NCI-H1105 treated with DMSO at 0.1 percent for 48 hours (cell line): ENCODE measurements around the gene CHIT1.
"Not testable (repeated sequence)": the region's sequence is repeated elsewhere in the genome, so short reads cannot be mapped to it uniquely, and the experiment has no call there.

Experiments used
- DNase-seq: peaks from one replicate; lab custom pipeline; 2025; lab: John Stamatoyannopoulos, UW

The CHIT1 gene

DNA sequence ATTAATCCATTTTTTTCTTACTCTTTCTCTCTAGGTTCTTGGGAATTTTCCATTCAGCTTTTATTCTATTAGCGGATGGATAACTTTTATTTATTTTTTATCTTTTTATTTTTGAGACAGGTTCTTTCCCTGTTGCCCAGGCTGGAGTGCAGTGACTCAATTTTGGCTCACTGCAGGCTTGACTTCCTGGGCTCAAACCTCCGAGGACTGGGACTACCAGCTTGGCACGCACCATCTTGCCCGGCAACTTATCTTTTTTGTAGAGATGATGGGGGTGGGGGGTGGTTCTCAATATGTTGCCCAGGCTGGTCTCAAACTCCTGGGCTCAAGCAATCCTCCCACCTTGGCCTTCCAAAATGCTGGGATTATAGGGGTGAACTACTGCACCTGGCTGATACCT lies 36.1 kb upstream of the CHIT1 start:
- no peak for DNase-seq

DNA sequence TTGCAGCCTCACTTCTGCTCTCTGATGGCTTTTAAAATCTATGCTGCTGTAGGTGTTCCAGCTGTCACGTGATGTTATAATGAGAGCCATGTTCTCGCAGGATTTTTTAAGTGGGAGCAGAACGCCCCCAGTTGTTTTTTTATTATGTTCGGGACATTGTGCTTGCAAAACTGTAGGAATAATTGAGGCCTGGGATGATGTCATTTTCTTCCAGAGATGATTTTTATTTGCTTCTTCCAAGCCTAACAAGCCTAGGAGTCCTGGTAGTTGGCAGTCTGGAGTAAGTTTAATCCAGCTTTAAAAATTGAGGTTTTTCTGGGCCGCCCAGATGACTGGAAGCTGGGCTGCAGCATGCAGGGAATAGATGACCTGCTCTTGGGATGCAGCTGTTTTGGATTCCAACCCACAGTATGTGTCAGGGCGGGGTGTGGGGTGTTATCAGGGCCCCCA lies 34.6 kb upstream of the CHIT1 start:
- no peak for DNase-seq

DNA sequence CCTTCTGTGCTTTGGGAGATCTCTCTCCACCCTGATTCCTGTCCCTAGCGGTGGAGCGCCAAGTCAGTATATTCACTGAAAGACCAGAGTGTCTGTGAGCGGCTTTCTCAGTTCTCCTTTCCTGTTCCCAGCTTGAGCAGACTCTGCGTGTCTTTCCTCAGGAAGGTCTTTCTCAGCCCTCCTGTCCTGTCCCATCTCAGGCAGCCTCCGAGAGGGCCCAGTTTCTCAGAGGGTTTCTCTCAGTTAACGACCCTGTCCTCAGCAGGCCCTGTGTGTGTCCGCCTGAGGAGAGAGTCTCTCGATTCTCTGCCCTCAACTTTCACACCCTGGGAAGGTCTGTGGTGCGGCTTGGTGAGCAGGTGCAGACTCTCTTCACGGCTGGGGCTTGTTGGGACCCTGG lies 34.0 kb upstream of the CHIT1 start:
- no peak for DNase-seq

DNA sequence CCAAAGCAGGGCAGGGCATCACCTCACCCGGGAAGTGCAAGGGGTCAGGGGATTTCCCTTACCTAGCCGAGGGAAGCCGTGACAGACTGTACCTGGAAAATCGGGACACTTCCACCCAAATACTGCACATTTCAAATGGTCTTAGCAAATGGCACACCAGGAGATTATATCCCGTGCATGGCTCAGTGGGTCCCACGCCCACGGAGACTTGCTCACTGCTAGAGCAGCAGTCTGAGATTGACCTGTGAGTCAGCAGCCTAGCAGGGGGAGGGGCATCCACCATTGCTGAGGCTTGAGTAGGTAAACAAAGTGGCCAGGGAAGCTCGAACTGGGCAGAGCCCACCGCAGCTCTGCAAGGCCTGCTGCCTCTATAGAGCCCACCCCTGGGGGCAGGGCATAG lies 27.2 kb upstream of the CHIT1 start:
- not testable (repeated sequence) for DNase-seq

DNA sequence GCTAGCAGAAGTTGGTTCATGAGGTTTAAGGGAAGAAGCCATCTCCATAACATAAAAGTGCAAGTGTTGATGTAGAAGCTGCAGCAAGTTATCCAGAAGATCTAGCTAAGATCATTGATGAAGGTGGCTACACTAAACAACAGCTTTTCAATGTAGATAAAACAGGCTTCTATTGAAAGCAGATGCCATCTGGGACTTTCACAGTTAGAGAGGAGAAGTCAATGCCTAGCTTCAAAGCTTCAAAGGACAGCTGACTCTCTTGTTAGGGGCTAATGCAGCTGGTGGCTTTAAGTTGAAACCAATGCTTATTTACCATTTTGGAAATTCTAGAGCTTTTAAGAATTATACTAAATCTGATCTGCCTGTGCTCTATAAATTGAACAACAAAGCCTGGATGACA lies 25.3 kb upstream of the CHIT1 start:
- DNase-seq = not testable (repeated sequence)

GRCh38 chr1:203252678-203253077 lies 23.2 kb upstream of the CHIT1 start:
- peak; percentile 95 for DNase-seq

GRCh38 chr1:203251466-203251865 lies 22.0 kb upstream of the CHIT1 start:
- DNase-seq = no peak

DNA sequence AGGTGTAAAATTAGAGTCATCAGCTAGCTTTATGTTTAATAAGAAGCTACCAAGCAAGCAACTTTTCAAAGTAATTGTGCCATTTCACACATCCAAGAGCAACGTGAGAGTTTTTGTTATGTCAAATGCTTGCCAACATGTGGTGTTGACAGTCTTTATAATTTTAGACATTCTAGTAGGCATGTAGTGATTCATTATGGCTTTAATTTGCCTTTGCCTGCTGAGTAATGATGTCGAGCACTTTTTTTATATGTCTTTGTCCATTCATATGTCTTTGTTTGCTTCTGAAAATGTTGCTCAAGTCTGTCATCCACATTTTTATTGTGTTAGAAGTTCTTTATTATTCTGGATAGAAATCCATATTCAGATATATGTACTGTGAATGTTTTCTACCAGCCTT lies 21.4 kb upstream of the CHIT1 start:
- DNase-seq = no peak

DNA sequence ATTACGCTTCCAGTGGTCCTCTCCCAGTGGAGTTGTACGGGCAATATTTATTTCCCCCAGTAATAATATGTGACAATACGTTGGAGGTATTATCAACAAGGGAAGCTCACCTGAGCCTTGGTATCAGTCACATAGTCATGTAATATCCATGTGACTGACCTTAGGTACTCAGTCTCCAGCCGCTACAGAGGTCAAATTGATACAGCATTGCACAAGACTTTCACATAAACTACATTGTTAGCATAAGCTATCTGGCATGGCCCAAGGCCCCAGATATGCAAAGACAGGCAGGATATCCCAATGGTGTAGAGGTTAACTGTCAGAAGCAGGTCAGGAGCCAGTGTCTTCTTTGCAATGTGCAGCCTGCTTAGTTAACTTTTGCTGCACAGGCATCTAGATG lies 15.3 kb upstream of the CHIT1 start:
- no peak for DNase-seq

DNA sequence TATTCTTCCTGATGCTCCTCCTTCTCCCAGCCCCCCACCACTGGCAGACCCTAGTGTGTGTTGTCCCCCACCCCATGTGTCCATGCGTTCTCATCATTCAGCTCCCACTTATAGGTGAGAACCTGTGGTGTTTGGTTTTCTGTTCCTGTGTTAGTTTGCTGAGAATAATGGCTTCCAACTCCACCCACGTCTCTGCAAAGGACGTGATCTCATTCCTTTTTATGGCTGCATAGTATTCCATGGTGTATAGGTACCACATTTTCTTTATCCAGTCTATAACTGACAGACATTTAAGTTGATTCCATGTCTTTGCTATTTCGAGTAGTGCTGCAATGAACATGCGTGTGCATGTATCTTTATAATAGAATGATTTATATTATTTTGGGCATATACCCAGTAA lies 12.2 kb upstream of the CHIT1 start:
- not testable (repeated sequence) for DNase-seq

DNA sequence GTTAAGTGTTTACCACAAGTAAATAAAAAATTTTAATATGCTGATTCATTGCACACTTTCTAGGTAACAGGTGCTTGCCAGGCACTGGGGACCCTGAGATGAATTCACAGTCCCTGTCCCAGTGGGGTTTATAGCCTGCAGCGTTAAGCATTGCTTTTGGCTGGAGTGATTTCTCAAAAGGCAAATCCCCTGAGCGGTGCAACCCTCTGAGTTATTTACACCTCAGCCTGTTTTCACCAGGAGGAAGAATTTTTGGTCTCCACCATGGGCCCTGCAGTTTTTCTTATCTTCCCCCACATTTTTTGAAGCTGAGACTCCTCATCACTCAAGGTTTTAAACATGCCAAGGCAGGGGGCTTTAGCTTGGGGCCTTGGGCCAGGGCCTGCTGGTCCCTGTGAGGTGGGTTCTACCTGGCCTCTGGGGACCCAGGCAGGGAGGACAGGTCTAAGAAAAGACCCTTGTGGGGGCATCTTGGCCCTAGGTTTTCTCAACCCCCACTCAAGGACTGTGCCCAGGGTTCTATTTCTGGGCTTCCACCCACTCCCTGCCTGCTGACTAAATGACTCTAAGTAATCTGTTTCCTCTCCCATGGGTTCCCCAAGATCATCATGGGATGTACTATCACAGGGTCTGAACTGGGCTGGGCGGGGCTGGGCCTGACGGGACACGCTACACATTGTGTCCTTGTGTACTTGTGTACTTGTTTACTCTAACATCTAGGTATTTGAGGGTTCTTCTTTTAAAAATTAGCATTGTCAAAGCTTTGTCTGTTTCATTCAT lies 10.2 kb upstream of the CHIT1 start:
- no peak for DNase-seq

DNA sequence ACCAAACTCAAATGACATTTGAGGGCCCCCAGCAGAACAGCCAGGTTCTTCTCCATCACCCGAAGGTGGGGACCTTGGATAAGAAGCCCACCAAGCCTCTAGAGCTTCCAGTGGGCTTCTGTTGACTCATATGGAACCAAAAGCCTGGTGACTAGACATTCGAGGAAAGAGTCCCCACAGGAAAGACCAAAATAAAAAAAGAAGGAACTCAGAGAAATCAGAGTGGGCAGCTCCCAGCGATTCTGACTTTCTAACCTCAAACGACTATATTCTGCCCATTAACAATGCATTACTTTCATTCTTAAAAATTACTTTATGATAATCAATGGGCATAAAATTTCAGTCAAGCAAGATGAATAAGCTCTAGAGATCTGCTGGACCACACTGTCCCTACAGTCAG lies 9.6 kb upstream of the CHIT1 start:
- no peak for DNase-seq

GRCh38 chr1:203238535-203238934 lies 9.1 kb upstream of the CHIT1 start:
- no peak for DNase-seq

GRCh38 chr1:203234901-203235300 lies 5.4 kb upstream of the CHIT1 start:
- not testable (repeated sequence) for DNase-seq

GRCh38 chr1:203228670-203229069 lies 803 bp downstream of the CHIT1 start:
- no peak for DNase-seq

DNA sequence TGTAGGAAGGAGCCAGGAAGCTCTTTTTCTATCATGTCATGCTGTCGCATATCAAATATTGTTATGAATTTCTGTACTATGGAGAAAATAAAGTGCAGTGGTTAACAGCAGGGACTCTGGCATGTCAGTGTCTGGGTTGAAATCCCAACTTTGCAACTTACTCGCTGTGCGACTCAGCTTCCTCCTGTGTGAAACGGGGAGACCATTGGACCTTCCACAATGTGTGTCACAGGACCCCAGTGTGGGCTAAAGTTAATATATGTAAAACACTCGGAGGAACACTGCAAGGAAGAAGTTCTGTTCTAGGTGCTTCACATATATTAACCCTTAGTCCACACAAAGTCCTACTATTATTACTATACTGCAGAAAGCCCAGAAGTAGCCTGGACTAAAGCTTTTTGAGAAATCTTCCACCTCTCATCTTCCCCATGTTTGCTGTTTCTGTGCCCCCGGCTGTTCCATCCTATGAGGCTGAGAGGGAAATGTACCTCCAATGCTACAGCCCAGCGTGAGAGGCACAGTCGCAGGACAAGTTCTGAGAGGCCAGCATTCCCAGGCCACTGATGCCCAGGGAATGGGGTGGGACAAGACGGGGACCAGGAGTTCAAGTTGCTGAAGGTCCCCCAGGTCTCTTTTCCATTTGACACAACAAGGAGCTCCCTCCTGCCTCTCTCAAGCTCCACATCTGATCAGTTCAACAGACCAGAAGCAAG lies 1.9 kb downstream of the CHIT1 start:
- DNase-seq = no peak

DNA sequence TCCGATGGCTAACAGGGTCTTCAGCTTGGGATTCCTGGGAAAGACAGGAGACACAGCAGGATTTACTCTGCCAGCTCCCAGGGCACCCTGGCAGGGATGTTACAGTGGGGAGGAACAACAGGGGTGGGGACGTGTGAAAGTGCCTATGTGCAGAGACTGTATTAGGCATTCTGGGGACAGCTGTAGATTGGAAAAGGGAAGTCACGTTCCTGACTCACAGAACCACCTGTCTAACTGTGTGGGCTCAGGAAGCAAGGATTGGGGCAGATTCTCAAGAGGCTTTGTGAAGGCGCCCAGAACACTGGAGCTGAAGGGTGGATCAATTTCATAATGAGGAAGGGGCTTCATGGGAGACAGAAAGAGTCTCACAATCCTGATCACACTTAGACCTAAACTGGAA lies 4.4 kb downstream of the CHIT1 start:
- no peak for DNase-seq

DNA sequence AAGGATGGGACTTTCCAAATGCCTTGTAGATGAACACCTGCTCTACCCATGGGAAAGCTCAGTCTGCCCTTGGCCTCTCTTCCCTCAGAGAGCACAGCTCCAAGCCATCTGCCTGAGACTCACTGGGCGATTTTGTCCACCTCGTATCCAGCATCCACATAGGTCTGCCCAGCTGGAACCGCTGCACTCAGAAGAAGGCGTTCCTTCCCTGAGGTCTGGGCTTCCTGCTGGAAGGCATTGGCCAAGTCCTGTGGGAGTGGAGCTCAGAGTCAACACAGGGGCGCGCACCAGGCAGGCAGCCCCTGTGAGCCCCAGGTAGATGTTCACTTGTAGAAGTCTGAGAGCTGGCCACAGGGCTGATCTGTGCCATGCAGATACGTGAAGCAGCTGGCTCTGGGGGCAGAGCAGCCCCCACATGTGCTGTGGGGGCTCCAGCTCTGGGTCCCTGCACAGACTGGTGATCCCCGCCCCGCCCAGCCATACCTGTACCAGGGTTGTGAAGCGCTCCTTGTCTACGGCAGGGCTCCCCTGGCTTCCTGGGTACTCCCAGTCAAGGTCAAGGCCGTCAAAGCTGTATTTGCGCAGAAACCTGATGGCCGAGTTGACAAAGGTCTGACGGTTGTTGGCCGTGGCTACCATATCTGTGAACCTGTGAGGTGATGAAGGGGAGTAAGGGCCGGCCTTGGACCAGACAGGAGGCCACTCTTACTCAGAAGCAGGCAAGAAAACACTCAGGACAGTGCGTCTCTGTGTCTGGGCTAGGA lies 6.3 kb downstream of the CHIT1 start:
- no peak for DNase-seq

GRCh38 chr1:203219934-203220333 lies 9.5 kb downstream of the CHIT1 start:
- no peak for DNase-seq

DNA sequence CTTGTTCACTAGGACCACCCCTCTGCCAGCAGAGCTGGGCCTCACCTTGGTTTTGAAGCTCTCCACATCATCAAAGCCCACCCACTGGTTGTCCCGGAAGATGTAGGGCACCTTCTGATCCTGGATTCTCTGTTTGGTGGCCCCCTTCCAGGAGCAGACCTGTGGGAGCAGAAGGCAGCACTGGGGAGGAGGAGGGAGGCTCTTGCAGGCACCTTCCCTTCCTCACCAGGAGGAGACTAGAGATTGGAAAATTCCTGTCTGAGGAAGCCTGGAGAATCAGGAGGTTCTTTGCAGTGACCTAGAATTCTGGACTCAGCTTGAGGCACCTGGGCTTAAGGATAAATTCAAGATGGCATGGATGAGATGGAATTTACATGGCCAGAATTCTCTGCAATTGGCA lies 10.3 kb downstream of the CHIT1 start:
- DNase-seq = no peak

DNA sequence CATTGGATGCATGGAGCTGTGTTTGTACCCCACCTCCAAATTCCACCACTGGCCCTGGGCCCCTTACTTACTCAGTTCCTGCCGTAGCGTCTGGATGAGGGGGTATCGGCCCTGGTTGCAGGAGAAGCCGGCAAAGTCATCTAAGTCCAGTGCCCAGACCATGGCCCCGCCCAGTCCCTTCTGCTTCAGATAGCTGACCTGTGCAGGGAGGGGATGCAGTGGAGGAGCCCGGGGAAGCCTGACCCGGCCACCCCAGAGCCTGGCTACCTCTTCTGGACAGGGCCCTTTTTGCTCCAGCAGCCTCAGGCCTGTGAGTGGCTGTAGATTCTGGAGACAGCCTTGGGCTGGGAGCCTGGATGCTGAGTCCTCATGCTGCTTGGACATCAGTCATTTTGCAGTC lies 11.8 kb downstream of the CHIT1 start:
- no peak for DNase-seq

DNA sequence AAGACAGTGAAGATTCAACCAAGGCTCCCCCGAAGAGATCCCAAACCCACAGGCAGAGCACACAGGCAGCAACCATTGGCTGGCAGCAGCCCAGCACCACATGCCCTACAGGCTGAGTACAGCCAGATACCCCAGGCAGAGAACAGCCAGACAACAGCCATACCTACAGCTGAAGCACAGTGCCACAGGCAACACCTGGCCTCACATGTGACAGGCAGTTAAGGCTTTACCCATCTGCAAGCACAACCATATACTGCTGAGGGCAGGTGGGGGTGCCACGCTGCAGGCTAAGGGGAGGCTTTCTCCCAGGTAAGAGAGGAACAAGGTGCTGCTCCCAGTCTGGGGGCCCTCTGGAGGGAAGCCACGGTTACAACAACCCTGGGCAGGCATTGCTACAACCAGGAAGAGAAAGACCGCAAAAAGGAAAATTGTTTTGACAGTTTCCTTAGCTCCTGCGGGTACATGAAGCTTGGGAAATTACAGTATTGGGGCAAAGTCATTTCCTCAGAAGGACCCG lies 12.3 kb downstream of the CHIT1 start:
- no peak for DNase-seq
